Stimulated activated CD8-positive, alpha-beta memory T cell treated with anti-CD3 and anti-CD28 coated beads, Interleukin-4, amount 100 ng/mL, for 48 hours (primary cell): Measurements from ENCODE around the gene DMAC2.
"Not testable (repeated sequence)": the region's sequence is repeated elsewhere in the genome, so short reads cannot be mapped to it uniquely, and the experiment has no call there.

Source experiments
- DNase-seq: peaks from one replicate; pipeline ENCODE4 v3.0.0-alpha.2; 2020

DMAC2 gene

GRCh38 chr19:41442473-41443355 lies 3.0 kb upstream of the DMAC2 start, which contains the start of gene ERICH4:
Gene ERICH4 (plus strand): TSS chr19:41443156. CDS start chr19:41443170, 14 bp downstream.
- DNase-seq: no peak

GRCh38 chr19:41441321-41441945 lies 1.7 kb upstream of the DMAC2 start:
- DNase-seq: no peak

GRCh38 chr19:41437944-41438574 lies 1.7 kb downstream of the DMAC2 start:
- no peak for DNase-seq

- no peak for DNase-seq
Observed at GRCh38 chr19:41436674-41436951, 3.1 kb downstream of the DMAC2 start.

GRCh38 chr19:41435936-41436673 lies 3.6 kb downstream of the DMAC2 start:
- no peak for DNase-seq

GRCh38 chr19:41435376-41435775 lies 4.3 kb downstream of the DMAC2 start:
- not testable (repeated sequence) for DNase-seq

- DNase-seq: no peak
Observed at GRCh38 chr19:41434450-41434849, 5.3 kb downstream of the DMAC2 start.

- DNase-seq: no peak
Observed at GRCh38 chr19:41433171-41433570, 6.5 kb downstream of the DMAC2 start.

- no peak for DNase-seq
Observed at GRCh38 chr19:41431426-41432386, 8.0 kb downstream of the DMAC2 start.

GRCh38 chr19:41430922-41431321 lies 8.8 kb downstream of the DMAC2 start:
- DNase-seq: no peak

- DNase-seq: no peak
Observed at GRCh38 chr19:41428481-41428859, 11.2 kb downstream of the DMAC2 start.

GRCh38 chr19:41427647-41428480 lies 11.8 kb downstream of the DMAC2 start:
- peak; percentile 58 for DNase-seq

GRCh38 chr19:41426952-41427646 lies 12.6 kb downstream of the DMAC2 start, which contains the start of gene B3GNT8:
Gene B3GNT8 (minus strand): TSS chr19:41427374. CDS start chr19:41426778, 596 bp downstream.
- DNase-seq: peak; percentile 68

- DNase-seq: no peak
Observed at GRCh38 chr19:41426116-41426841, 13.4 kb downstream of the DMAC2 start.

- no peak for DNase-seq
Observed at GRCh38 chr19:41425174-41426115, 14.3 kb downstream of the DMAC2 start.

GRCh38 chr19:41424335-41425173 lies 15.2 kb downstream of the DMAC2 start:
- no peak for DNase-seq

GRCh38 chr19:41422955-41423354 lies 16.8 kb downstream of the DMAC2 start:
- DNase-seq: no peak
